ENCODE results near the gene CDH18.

CDH18 gene

DNA sequence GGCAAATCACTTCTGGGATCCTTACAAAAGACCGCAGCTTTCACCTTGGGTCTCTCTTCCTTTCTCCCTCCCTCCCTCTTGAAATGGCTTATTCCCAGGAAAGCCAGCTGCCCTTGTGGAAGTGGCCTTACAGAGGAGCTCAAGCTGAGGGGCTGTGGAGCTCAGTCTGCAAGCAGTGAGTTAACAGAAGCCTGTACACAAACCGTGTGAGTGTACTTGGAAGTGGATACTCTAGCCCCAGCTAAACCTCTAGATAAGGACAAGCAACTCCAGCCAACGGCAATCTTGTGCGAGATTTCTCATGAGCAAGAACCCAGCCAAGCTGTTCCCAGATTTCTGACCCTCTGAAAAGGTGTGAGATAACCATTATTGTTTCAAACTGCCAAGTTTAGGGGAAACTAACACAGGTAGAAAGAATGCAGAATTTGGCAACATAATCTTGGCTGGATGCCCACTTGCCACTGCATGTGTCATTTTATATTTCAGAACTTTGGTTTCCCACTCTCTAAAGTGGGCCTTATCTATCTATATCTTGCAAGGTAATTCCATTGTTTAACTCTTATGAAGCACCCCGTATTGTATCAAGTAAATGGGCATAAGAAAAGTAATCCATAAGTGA, 85.6 kb downstream of the CDH18 start:
- TF ChIP-seq CTCF (conservative IDR thresholded peaks at IDR 0.05; ENCODE audit: control insufficient read depth, insufficient read depth, low read depth, low read length): no peak
- no peak for DNase-seq (ENCODE audit: low read depth)
- no peak overlapping the region for H3K4me3 ChIP-seq (ENCODE audit: control insufficient read depth, low read depth, low read length)

GRCh38 chr5:19900269-19900668, 87.7 kb downstream of the CDH18 start:
- TF ChIP-seq CTCF (conservative IDR thresholded peaks at IDR 0.05; ENCODE audit: control insufficient read depth, insufficient read depth, low read depth, low read length): no peak
- DNase-seq (ENCODE audit: low read depth): no peak
- H3K4me3 ChIP-seq (ENCODE audit: control insufficient read depth, low read depth, low read length): no peak overlapping the region

DNA sequence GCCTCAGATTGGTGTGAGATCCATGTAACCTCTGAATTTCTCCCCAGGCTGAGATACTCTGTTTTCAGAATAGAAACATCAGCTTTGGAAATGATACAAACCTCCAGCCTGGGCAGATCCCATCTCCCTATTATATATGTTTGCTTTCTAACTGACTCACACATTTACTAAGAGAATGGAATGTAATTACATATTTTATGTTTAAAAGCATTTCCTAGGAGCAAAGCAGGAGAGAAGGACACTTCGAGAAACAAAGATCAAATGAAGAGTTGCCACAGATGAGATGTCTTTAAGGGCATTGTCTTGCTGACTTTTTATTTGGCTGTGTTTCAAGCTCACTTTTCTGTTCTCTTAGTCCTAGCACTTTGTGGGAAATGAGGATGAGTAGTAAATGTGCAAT, 96.3 kb downstream of the CDH18 start:
- H3K4me3 ChIP-seq (ENCODE audit: control insufficient read depth, low read depth, low read length): no peak overlapping the region
- TF ChIP-seq CTCF (conservative IDR thresholded peaks at IDR 0.05; ENCODE audit: control insufficient read depth, insufficient read depth, low read depth, low read length): no peak
- peak; percentile 19 for DNase-seq (ENCODE audit: low read depth)

DNA sequence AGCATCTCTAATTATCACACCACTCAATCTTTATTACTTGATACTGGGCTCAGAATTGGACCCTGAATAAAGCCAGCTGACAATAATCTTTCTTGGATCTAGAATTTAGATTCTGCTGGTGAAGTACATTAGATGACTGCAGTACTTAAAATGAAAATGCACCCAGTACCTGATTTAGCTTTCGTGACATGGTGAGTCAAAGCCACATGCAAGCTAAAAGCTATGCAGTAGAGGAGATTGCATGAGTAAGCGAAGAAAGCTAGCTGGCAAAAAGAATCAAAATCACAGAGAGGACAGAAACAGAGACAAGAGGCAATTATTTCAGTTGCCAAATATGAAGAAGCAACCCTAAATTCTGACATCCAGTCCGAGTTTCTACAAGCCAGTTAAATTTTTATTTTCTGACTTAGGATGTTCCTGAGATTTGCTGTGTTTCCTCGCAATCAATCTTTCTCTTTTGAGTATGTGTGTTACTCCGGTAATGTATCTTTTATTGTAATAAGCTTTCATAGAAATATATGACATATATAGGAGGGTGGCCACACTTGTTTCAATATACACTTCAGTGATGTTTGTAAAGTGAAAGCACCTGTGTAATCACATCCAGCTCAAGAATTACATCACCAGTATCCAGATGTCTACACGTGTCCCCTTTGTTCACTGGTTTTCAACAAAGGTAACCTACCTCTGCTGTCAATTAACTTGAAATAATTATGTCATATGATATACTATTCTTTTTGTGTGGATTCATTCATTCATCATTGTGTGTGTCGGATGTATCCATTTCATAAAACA, 101.7 kb downstream of the CDH18 start:
- DNase-seq (ENCODE audit: low read depth): peak; percentile 51
- TF ChIP-seq CTCF (conservative IDR thresholded peaks at IDR 0.05; ENCODE audit: control insufficient read depth, insufficient read depth, low read depth, low read length): no peak
- H3K4me3 ChIP-seq (ENCODE audit: control insufficient read depth, low read depth, low read length): no peak overlapping the region

DNA sequence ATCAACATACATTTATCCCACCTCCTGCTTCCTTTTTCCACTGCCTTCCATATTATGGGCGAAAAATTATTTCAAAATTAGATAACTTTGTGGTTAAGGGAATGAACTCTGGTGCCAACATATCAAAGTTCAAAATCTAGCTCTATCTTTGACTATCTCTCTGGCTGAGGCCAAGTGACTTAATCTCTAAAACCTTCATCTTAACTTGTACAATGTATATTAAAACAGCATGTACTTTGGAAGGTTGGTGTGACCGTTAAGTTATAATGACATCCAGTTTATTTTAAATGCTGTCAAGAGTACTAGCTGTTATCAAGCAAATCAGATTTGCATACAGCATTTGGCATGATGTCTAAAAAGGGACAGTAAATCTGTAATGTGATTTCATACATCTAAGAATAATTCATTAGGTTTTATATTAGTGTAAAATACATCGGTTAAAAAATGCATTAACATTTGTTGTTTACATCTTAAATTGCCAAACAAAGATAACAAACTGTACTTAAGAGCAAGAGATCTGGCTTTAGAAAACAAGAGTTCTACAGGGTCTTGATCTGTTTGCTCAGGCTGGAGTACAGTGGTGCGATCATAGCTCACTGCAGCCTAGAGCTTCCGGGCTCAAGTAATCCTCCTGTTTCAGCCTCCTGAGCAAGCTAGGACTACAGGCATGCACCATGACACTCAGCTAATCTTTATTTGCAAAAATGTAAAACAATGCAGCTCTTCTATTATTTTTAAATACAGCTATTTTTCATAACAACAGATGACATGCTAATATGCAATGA, 102.8 kb downstream of the CDH18 start:
- no peak overlapping the region for H3K4me3 ChIP-seq (ENCODE audit: control insufficient read depth, low read depth, low read length)
- TF ChIP-seq CTCF (conservative IDR thresholded peaks at IDR 0.05; ENCODE audit: control insufficient read depth, insufficient read depth, low read depth, low read length): no peak
- DNase-seq (ENCODE audit: low read depth): no peak

GRCh38 chr5:19880859-19881436, 107.1 kb downstream of the CDH18 start:
- DNase-seq (ENCODE audit: low read depth): no peak
- TF ChIP-seq CTCF (conservative IDR thresholded peaks at IDR 0.05; ENCODE audit: control insufficient read depth, insufficient read depth, low read depth, low read length): no peak
- no peak overlapping the region for H3K4me3 ChIP-seq (ENCODE audit: control insufficient read depth, low read depth, low read length)

Measured in fibroblast of mammary gland (primary cell).